Posterior cingulate gyrus (tissue), 11 donors: ENCODE results near the gene SHROOM1.

Experiments used
- DNase-seq, 10 donors: peaks; one replicate each; pipeline versions ENCODE4 v3.0.0 to v3.0.0-alpha.2; 2020 to 2021; ENCODE audit warnings: mixed read lengths in 3 of 10
- intact Hi-C: fragments of 100-400 bp; cut with DNase I; formaldehyde crosslinking; loops from one replicate; pipeline ENCODE4 v1.15.1; 2023

The SHROOM1 gene

DNA sequence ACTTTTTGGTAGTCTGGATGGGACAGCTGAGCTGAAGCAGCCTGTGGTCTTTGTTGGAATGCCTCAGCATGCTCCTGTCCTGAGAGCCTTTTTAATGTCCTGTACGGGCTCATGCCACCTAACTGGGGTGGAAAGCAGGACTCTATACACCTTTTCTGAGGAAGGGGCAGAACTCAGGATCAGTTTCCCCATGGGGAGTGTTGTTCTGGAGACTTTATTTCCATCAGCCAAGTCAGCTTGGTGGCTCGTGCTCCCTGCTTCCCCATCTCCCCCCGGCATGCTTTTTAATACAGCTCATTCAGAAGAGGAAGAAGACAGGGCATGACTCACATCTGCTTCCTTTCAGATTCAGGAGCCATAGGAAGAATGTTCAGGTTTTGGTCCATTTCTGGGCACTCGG lies 48.3 kb downstream of the SHROOM1 start:
- peak in 1 of 10 donors; percentile 66 for DNase-seq
- intact Hi-C loops: no loop called here

DNA sequence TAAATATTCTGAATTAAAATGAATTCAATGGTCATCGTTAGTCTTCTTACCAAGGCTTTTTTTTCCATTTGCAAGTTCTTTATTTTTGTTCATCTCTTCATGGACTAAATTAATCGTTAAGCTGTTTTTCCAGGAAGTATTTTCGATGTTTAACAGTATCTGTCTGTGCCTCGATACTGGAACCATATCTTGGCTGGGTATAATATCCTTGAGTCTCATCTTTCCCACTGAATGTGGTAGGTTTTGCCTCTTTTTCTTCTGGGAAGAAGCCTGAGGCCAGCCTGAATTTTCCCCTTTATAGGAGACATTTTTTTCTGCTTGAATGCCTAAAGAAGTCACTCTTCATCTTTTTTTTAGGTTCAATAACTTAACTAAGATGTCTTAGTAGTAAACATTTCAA lies 49.4 kb downstream of the SHROOM1 start:
- no peak for DNase-seq
- intact Hi-C loops: no loop called here

DNA sequence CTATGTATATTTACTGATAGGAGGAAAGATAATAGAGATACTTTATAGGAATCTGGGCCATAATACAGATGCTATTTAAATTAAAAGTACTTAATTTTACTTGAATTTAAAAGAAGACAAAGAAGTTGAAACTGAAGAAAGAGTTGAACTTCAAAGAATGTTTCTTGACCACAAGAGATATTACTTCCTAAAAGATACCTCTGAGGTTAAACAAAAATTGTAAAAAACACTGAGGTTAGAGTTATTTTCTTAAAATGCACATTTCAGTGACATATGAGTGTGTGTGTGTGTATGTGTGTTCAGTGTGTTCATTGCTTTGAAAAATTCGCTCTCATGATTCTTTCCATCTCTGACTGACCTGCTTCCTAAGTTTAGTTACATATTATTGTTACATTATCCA lies 49.9 kb downstream of the SHROOM1 start:
- intact Hi-C loops: no loop called here
- no peak for DNase-seq

DNA sequence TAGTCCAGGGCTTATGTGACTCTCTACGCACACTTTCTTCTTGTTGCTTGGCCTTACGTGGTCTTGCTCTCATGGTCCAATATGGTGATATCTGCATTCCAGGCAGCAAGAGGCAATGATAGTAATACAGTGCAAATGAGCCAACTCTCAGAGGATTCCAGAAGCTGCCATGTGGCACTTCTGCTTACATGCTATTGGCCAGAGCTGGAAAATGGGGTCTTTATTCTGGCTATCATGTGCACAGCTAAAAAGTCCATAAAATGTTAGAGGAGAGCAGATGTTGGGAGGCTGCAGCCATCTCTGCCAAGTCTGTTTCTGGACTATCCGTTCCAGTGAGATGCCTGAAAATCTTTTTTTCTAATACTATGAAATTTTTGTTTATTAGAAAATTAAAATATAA lies 50.5 kb downstream of the SHROOM1 start:
- DNase-seq: peak in 5 of 10 donors; percentile 43 to 85 (median 68)
- intact Hi-C loops: loop anchor here (5.0 kb wide), 1 partner anchor 32 kb away; the partner anchor contains the start of gene SOWAHA

DNA sequence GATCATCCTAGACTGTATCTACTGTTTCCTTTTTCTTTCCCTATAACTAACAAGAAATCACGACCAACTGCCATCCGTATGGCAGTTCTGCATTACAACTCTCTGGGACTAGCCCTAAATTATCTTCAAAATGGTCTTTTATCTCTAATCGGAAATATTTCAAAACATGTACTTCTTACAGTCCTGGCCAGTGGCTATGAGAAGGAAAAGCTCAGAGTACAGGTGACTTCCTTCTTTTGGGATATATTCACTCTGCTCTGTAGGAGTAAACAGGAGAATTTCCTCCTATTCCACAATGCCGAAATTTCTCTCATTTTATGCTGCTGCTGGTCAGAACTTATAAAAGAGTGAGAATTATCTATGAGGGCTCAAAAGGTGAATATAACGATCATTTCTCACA lies 51.6 kb downstream of the SHROOM1 start:
- DNase-seq: no peak

DNA sequence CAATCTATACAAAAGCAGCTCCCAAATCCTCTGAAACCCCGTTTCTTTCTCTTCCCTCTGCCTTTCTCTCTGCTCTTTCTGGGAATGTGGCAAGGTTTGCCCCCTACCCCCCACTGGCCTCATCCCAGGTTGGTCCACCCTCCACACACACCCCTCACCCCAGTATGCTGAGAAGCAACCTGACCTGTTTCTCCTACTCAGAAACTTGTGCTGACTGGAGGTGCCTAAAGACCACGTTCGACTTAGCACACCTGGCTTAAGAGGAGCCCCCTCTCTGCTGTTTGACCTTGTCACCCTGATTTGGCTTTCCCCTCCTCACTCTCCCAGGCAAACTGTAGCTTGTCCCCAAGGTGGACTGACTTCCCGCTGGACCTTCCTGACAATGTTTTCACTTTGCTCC lies 52.3 kb downstream of the SHROOM1 start:
- peak in 1 of 10 donors; percentile 35 for DNase-seq
- intact Hi-C loops: loop anchor here (5.0 kb wide), 1 partner anchor 34 kb away; the partner anchor contains the start of gene SOWAHA

More for the DNA sequence above, 51.6 kb downstream of the SHROOM1 start:
- intact Hi-C loops: loop anchor here (5.0 kb wide), 1 partner anchor 33 kb away; the partner anchor contains the start of gene SOWAHA

DNA sequence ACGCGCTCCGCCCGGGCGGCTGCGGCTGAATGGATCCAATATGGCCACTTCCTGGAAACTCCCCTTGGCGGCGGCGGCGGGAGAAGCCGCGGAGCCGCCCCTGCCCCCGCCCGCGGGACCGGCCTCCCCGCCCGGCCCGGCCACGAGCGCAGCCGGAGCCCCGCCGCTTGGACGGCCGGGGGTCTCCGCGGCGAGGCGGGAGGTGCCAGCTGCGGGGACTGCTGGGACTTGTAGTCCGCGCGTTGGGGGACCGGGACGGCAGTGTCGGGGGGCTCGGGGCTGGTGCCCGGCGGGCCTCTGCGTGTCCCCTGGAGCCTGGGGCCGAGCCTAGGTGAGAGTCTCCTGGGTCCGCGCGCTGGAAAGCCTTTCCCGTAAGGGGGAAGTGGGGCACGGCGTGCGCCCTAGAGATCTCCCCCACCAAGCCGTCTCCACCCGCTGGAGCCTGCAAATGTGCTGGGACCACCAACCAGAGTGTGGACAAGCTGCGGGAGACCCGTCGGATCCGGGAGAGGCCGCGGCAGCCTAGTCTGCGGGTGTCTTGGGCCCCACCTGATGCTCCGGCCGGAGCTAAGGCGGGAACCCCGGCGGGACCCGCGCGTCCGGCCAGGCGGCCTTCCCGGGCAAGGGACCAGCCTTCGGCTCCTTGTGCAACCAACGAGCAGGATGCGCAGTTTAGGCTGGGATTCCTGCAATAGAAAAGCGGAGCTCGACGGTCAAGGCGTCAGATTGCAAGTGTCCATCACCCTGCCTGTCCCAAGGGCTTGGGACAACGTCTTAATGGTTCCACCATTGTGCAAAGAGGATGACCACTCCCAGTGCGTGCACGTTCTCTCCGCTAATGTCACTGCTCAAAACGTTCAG lies 53.0 kb downstream of the SHROOM1 start, which contains the start of gene SEPTIN8:
SEPTIN8 (minus strand) TSS at position 31 of the 861 bp plus-strand sequence. CDS start 102 bp downstream, outside the sequence.
- DNase-seq: peak in 9 of 10 donors; percentile 57 to 96 (median 67)
- intact Hi-C loops: loop anchor here (5.0 kb wide), 1 partner anchor 35 kb away; the partner anchor contains the start of gene SOWAHA

DNA sequence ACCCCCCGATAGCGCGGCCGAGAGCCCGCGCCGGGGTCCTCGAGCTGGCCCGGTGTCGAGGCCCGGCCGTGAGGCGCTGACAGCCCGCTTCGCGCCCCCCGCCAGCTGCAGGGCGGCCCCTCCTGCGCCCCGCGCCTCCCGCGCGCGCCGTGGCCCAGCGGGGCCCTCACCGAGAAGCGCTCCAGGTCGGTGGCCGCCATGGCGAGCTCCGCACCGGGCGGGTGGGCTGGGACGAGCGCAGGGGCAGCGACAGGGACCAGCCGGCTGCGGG lies 53.6 kb downstream of the SHROOM1 start:
- no peak for DNase-seq
- intact Hi-C loops: loop anchor here (5.0 kb wide), 1 partner anchor 35 kb away; the partner anchor contains the start of gene SOWAHA

DNA sequence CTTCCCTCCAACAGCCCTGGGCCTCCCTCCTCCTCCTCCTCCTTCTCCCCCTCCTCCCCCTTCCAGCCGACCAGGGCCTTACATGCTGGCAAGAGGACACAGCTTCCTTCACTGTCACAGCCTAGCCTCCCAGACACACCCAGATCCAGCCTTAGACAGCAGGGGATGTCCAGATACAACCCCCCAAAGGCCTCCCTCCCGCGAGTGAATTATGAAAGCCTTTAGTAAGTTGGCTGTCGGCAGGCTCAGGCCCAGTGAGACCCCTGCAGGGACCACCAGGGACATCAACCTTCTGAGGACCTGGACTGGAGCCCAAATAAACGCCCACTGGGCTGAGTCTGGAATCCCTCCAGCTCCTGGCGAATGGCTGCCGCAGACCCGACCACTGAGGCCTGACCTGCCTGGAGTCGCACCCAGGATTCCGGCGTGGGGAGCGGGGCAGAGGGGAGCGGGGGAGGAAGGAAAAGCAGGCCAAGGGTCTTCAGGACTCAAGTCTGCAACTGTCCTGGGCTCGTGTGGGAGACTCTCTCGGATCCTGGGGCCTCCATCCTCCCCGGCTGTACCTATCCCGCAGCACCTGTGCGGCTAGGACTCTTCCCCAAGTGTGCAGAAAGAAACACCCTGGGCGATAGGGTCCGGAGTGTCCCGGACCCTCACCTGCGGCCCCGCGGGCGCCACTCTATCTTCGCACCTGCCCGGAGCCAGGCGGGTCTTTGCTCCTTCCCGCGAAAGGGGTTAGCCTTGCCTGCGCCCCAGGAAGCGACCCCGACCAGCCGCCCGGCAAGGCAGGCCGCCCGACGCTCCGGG lies 54.1 kb downstream of the SHROOM1 start:
- peak in 8 of 10 donors; percentile 42 to 92 (median 60) for DNase-seq

DNA sequence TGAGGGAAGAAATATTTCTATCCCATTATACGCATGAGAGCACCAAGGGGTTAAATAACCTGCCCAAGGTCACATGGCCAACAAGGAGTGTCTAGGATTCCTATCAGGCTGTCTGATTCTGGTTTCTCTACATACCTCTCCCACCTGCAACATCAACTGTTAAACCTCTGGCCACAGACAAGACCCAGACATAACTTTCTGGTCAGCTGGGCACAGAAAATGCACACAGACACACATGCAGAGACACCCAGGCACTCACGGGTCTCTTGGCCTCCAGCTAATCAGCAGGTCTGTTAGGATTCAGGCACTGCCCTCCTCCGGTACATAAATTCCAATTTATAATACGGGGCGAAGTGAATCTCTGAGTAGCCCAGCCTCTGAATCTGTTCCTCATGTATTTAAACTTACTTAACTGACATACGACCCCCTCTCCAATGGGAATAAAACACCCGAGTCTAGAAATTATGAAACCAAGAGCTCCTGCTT lies 54.9 kb downstream of the SHROOM1 start:
- intact Hi-C loops: loop anchor here (5.0 kb wide), 1 partner anchor 37 kb away; the partner anchor contains the start of gene SOWAHA
- DNase-seq: peak in 1 of 10 donors; percentile 69

More for the DNA sequence above, 54.1 kb downstream of the SHROOM1 start:
- intact Hi-C loops: loop anchor here (5.0 kb wide), 1 partner anchor 36 kb away; the partner anchor contains the start of gene SOWAHA

DNA sequence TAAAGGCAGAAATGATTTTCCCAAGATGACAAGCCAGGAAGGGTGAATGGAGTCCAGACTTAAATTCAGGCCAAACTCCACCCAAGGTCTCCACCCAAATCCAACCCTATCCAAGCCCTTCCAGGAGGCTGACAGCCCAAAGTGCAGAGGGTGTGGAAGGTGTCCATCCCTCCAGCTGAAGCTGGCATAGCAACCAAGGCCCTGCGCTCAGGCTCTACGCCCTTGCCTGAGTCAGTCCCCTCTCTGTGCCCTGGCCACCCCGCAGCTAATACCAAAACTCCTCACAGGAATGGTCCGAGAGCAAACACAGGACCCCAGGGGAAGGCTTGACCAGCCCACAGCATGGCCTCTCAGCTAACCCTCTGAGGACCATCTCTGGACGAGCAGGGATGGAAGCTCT lies 55.6 kb downstream of the SHROOM1 start:
- intact Hi-C loops: loop anchor here (5.0 kb wide), 1 partner anchor 37 kb away; the partner anchor contains the start of gene SOWAHA
- peak in 1 of 10 donors; percentile 70 for DNase-seq

DNA sequence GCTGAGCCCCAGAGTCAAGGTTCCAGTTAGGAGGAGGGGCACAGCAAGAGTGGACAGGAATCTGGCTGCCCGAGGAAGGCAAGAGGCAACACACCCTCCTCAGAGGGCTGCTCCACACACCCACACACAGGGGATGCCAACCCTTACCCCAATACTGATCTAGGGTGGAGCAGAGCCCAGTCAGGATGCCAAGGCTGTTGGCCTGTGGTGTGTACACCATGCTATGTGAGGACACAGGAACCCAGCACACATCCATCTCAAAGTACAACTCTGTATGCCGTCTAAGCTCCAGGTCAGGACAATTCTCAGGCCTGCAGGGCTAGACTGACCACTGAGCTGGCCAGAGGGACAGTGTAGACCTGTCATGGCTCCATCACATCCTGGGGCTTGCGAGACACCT lies 56.0 kb downstream of the SHROOM1 start:
- intact Hi-C loops: no loop called here
- peak in 1 of 10 donors; percentile 68 for DNase-seq

DNA sequence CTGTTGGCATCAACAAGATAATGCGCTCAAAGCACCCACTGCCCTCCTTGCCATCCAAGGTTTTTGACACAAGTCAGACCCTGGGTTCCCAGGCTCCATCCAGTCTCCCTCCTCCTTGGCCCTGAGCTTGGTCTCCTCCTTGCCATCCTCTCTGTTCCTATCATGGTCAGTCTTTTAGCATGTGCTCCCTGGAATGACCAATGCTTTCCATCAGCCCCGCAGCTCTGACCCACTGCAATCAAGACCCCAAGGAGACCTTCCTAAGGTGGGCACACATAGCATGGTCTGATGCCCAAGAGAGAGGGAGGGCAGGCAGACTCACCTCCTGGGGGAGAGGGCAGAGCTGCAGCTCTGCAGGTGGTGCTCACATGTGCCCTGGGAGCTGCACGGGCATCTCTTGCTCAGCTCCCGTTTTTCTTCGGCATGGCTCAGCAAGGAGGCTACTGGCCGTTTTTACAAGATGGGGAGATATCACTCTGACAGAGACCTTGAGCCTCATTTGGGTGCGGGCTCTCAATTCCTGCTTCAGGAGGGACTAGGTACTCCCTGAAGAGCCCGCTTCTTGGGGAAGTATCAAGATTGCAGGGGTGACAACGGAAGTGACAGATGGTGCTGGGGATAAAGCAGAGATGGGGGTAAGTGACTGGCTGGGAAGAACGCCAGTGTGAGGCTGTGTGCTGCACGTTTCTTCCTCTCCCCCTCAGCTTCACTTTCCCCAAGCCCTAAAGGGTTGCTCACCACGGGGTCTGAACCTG lies 56.7 kb downstream of the SHROOM1 start:
- DNase-seq: peak in 1 of 10 donors; percentile 86
- intact Hi-C loops: no loop called here

DNA sequence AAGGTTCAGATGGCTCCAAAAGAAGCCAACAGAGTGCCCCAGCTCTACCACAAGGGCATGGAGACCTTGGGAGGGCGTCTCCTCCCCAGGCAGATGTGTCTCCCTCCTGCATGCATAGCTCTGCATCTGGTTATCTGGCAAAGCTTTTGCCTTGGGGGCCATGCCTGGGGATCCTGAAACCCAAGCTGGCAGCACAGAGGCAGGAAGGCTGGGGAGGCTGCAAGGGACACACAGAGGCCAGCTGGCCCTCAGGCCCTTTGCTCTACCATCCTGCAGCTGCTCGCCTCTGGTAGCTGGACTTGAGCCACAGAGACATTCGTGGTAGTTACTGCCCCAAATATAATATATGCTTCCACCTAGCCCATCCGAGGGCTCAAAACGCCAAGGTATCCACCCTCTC lies 57.3 kb downstream of the SHROOM1 start:
- peak in 3 of 10 donors; percentile 46 to 88 (median 68) for DNase-seq
- intact Hi-C loops: no loop called here

DNA sequence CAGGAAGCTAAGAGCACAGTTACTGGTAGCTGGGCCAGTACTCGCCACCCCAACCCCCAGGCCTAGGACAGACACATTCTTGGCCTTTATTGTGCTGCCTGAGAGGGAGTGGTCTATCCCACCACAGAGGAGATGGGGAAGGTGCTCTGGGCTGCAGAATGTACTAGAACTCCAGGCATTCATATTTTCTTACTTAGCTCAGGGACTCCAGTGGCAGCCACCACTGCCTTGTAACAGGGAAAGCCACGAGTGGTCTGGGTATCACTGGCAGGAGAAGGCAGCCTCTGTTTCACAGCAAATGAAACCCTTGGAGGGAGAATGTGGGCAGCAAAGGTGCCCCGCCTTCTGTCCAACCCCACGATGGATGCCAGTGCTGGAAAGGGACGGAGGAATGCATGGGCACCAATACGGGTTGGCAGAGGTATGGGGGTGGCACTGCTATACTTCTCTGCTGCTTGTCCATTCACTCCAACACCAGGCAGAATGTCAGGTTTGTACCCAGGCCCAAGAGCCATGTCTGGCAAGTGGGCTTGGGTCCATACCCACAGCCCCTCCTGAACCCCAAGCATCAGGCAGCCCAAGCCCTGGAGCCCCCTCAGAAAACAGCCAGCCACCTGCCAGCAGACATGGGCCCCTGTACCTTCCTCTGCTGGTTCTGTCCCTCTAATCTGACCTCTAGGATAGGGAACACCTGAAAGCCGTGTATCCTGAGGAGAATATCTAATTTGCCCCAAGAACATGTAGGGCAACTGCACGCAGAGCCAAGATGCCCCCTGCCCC lies 58.0 kb downstream of the SHROOM1 start:
- intact Hi-C loops: no loop called here
- DNase-seq: peak in 2 of 10 donors; percentile 65 to 82
